GM12891 (cell line): ENCODE data around the gene KLF16.

Source experiments
- POLR2A ChIP-seq: IDR thresholded peaks from 2 replicates; pipeline ENCODE4 v1.6.1; 2011; ENCODE audit warnings: low read depth, low read length, control low read depth
- POLR2AphosphoS5 ChIP-seq: IDR thresholded peaks from 2 replicates; pipeline ENCODE4 v1.6.1; 2011; ENCODE audit warnings: low read depth, low read length, control low read depth
- TAF1 ChIP-seq: IDR thresholded peaks from 2 replicates; pipeline ENCODE4 v1.6.1; 2011; ENCODE audit warnings: low read depth, low read length, control low read depth

GRCh38 chr19:1874554-1875185, 11.3 kb upstream of the KLF16 start:
- TF ChIP-seq POLR2A (no peak), TAF1 (no peak), POLR2AphosphoS5 (no peak)
